Activated CD4-positive, alpha-beta T cell treated with anti-CD3 and anti-CD28 coated beads, Interleukin-2, amount 10 ng/mL, durations not matched to agents 7 days and 5 days (primary cell): ENCODE results near the gene RPS6KA2. TPM values are rescaled to one million over a fixed set of nuclear protein-coding genes. Genes with fewer than 3 reads are reported as not detected.

Experiments
- CTCF ChIA-PET: fragments of 350-600 bp; sonication (Branson Sonifier 250); formaldehyde crosslinking; loops from one replicate; lab custom pipeline; 2021; ENCODE audit warnings: antibody characterized with exemption; lab: Charles Lee
- POLR2A ChIA-PET: fragments of 350-600 bp; sonication (Branson Sonifier 250); formaldehyde crosslinking; loops from one replicate; lab custom pipeline; 2021; ENCODE audit warnings: antibody characterized with exemption; lab: Charles Lee
- DNase-seq: peaks from one replicate; pipeline ENCODE4 v3.0.0-alpha.2; 2020
- H3K27ac Mint-ChIP-seq: one replicate; pipeline ENCODE4 v1.8.0; 2021; ENCODE audit warnings: mild to moderate bottlenecking, moderate library complexity, mixed read lengths
- H3K27me3 Mint-ChIP-seq: one replicate; pipeline ENCODE4 v1.8.0; 2021; ENCODE audit warnings: mixed read lengths
- H3K36me3 Mint-ChIP-seq: one replicate; pipeline ENCODE4 v1.8.0; 2021; ENCODE audit warnings: low read depth, mixed read lengths
- H3K4me1 Mint-ChIP-seq: one replicate; pipeline ENCODE4 v1.8.0; 2021; ENCODE audit warnings: mixed read lengths
- H3K4me3 Mint-ChIP-seq: one replicate; pipeline ENCODE4 v1.8.0; 2021; ENCODE audit warnings: mild to moderate bottlenecking, moderate library complexity, mixed read lengths
- H3K9me3 Mint-ChIP-seq: one replicate; pipeline ENCODE4 v1.8.0; 2021; ENCODE audit warnings: mixed read lengths
- total RNA-seq, 2 experiments: library from RNA; stranded (reverse); gene quantifications; one replicate each; pipeline ENCODE4 v1.2.3, GENCODE V29; 2021

Gene RPS6KA2
- total RNA-seq, 2 experiments from 2014 or later = 3.6 to 4.0 TPM

- Mint-ChIP-seq H3K4me3 (no peak overlapping the region), H3K27ac (no peak overlapping the region), H3K9me3 (no peaks in the 10 kb centered on the region), H3K36me3 (no peaks in the 10 kb centered on the region), H3K27me3 (no peaks in the 10 kb centered on the region), H3K4me1 (no peaks in the 10 kb centered on the region)
- ChIA-PET CTCF (no interaction called here), POLR2A (no interaction called here)
- DNase-seq = no peak
Measured at GRCh38 chr6:166472636-166473035, 154.4 kb downstream of the RPS6KA2 start.

GRCh38 chr6:166471797-166472260, 155.2 kb downstream of the RPS6KA2 start:
- no peak overlapping the region for H3K27ac Mint-ChIP-seq
- no peaks in the 10 kb centered on the region for H3K36me3 Mint-ChIP-seq
- DNase-seq = no peak
- no peaks in the 10 kb centered on the region for H3K4me1 Mint-ChIP-seq
- H3K4me3 Mint-ChIP-seq = no peak overlapping the region
- H3K9me3 Mint-ChIP-seq = no peaks in the 10 kb centered on the region
- ChIA-PET POLR2A (no interaction called here), CTCF (interaction anchor here (0.6 kb wide), 1 partner anchor 468 kb away, joined by 3 read pairs; no protein-coding TSS in a partner anchor)
- no peaks in the 10 kb centered on the region for H3K27me3 Mint-ChIP-seq

GRCh38 chr6:166470863-166471410, 156.1 kb downstream of the RPS6KA2 start:
- ChIA-PET POLR2A (no interaction called here), CTCF (interaction anchor here (0.6 kb wide), 1 partner anchor 469 kb away, joined by 3 read pairs; no protein-coding TSS in a partner anchor)
- DNase-seq = no peak
- H3K36me3 Mint-ChIP-seq = no peaks in the 10 kb centered on the region
- H3K4me1 Mint-ChIP-seq = no peaks in the 10 kb centered on the region
- no peaks in the 10 kb centered on the region for H3K27me3 Mint-ChIP-seq
- no peak overlapping the region for H3K4me3 Mint-ChIP-seq
- H3K9me3 Mint-ChIP-seq = no peaks in the 10 kb centered on the region
- H3K27ac Mint-ChIP-seq = no peak overlapping the region

GRCh38 chr6:166470029-166470862, 156.8 kb downstream of the RPS6KA2 start:
- ChIA-PET CTCF (no interaction called here), POLR2A (no interaction called here)
- Mint-ChIP-seq H3K4me3 (no peak overlapping the region), H3K27ac (no peak overlapping the region), H3K9me3 (no peaks in the 10 kb centered on the region), H3K27me3 (no peaks in the 10 kb centered on the region), H3K36me3 (no peaks in the 10 kb centered on the region), H3K4me1 (no peaks in the 10 kb centered on the region)
- DNase-seq = no peak

- no peaks in the 10 kb centered on the region for H3K4me1 Mint-ChIP-seq
- ChIA-PET POLR2A (no interaction called here), CTCF (interaction anchor here (0.6 kb wide), 1 partner anchor 60 kb away, joined by 3 read pairs; no protein-coding TSS in a partner anchor)
- no peaks in the 10 kb centered on the region for H3K27me3 Mint-ChIP-seq
- no peaks in the 10 kb centered on the region for H3K9me3 Mint-ChIP-seq
- no peak for DNase-seq
- H3K4me3 Mint-ChIP-seq = no peak overlapping the region
- H3K36me3 Mint-ChIP-seq = no peaks in the 10 kb centered on the region
- H3K27ac Mint-ChIP-seq = no peak overlapping the region
Measured at GRCh38 chr6:166469426-166469961, 157.6 kb downstream of the RPS6KA2 start.

GRCh38 chr6:166467436-166468000, 159.5 kb downstream of the RPS6KA2 start:
- Mint-ChIP-seq H3K4me3 (no peak overlapping the region), H3K9me3 (no peaks in the 10 kb centered on the region), H3K36me3 (no peaks in the 10 kb centered on the region), H3K27ac (no peak overlapping the region), H3K27me3 (no peaks in the 10 kb centered on the region), H3K4me1 (no peaks in the 10 kb centered on the region)
- POLR2A ChIA-PET = no interaction called here
- CTCF ChIA-PET = no interaction called here
- no peak for DNase-seq

- H3K4me3 Mint-ChIP-seq = no peak overlapping the region
- POLR2A ChIA-PET = no interaction called here
- no peaks in the 10 kb centered on the region for H3K9me3 Mint-ChIP-seq
- H3K4me1 Mint-ChIP-seq = no peaks in the 10 kb centered on the region
- CTCF ChIA-PET = no interaction called here
- no peaks in the 10 kb centered on the region for H3K27me3 Mint-ChIP-seq
- no peak overlapping the region for H3K27ac Mint-ChIP-seq
- no peaks in the 10 kb centered on the region for H3K36me3 Mint-ChIP-seq
- DNase-seq = no peak
Measured at GRCh38 chr6:166466178-166467122, 160.6 kb downstream of the RPS6KA2 start.

- Mint-ChIP-seq H3K4me3 (no peak overlapping the region), H3K36me3 (no peaks in the 10 kb centered on the region)
- POLR2A ChIA-PET = no interaction called here
Measured at GRCh38 chr6:166465671-166466087, 161.4 kb downstream of the RPS6KA2 start.

GRCh38 chr6:166465003-166465399, 162.1 kb downstream of the RPS6KA2 start:
- POLR2A ChIA-PET = no interaction called here
- Mint-ChIP-seq H3K9me3 (no peaks in the 10 kb centered on the region), H3K4me3 (no peak overlapping the region), H3K36me3 (no peaks in the 10 kb centered on the region), H3K4me1 (no peaks in the 10 kb centered on the region), H3K27ac (no peak overlapping the region), H3K27me3 (no peaks in the 10 kb centered on the region)
- CTCF ChIA-PET = no interaction called here
- DNase-seq = no peak

More at GRCh38 chr6:166465671-166466087, 161.4 kb downstream of the RPS6KA2 start:
- no peak for DNase-seq
- H3K4me1 Mint-ChIP-seq = no peaks in the 10 kb centered on the region
- no peak overlapping the region for H3K27ac Mint-ChIP-seq
- CTCF ChIA-PET = no interaction called here
- H3K9me3 Mint-ChIP-seq = no peaks in the 10 kb centered on the region
- H3K27me3 Mint-ChIP-seq = no peaks in the 10 kb centered on the region

GRCh38 chr6:166464068-166465002, 162.7 kb downstream of the RPS6KA2 start:
- H3K36me3 Mint-ChIP-seq = no peaks in the 10 kb centered on the region
- no peaks in the 10 kb centered on the region for H3K9me3 Mint-ChIP-seq
- no peaks in the 10 kb centered on the region for H3K4me1 Mint-ChIP-seq
- no peak overlapping the region for H3K4me3 Mint-ChIP-seq
- ChIA-PET CTCF (no interaction called here), POLR2A (no interaction called here)
- DNase-seq = no peak
- H3K27ac Mint-ChIP-seq = no peak overlapping the region
- no peaks in the 10 kb centered on the region for H3K27me3 Mint-ChIP-seq

GRCh38 chr6:166463359-166464067, 163.5 kb downstream of the RPS6KA2 start:
- Mint-ChIP-seq H3K36me3 (no peaks in the 10 kb centered on the region), H3K9me3 (no peaks in the 10 kb centered on the region), H3K27me3 (no peaks in the 10 kb centered on the region), H3K4me3 (no peak overlapping the region), H3K27ac (no peak overlapping the region), H3K4me1 (no peaks in the 10 kb centered on the region)
- ChIA-PET POLR2A (no interaction called here), CTCF (no interaction called here)
- no peak for DNase-seq
